ENCODE results near the gene ELAVL1.
A peak's percentile ranks its signal among the peaks of the same experiment; 100 is the strongest.

The ELAVL1 gene

GRCh38 chr19:8005534-8006256 lies at the start of gene ELAVL1:
Gene ELAVL1 (minus strand): TSS chr19:8005641. CDS start chr19:7991815, 13,826 bp downstream.
- DNase-seq (ENCODE audit: insufficient read length, low spot score) (peak; percentile 89), FAIRE-seq (no peak)
- TF ChIP-seq CTCF (IDR thresholded peaks at IDR 0.05; ENCODE audit: insufficient read depth, missing control alignments) = no peak

GRCh38 chr19:8054169-8054568 lies 48.7 kb upstream of the ELAVL1 start:
- DNase-seq (ENCODE audit: insufficient read length, low spot score) = peak; percentile 15
- FAIRE-seq = no peak
- TF ChIP-seq CTCF (IDR thresholded peaks at IDR 0.05; ENCODE audit: insufficient read depth, missing control alignments) = no peak

GRCh38 chr19:8052464-8052859 lies 47.0 kb upstream of the ELAVL1 start, which contains the start of gene CCL25:
Gene CCL25 (plus strand): TSS chr19:8052760. CDS start chr19:8053050, 290 bp downstream.
- DNase-seq (ENCODE audit: insufficient read length, low spot score) = peak; percentile 3
- FAIRE-seq = no peak
- no peak for TF ChIP-seq CTCF (IDR thresholded peaks at IDR 0.05; ENCODE audit: insufficient read depth, missing control alignments)

GRCh38 chr19:8050274-8051096 lies 45.0 kb upstream of the ELAVL1 start:
- TF ChIP-seq CTCF (IDR thresholded peaks at IDR 0.05; ENCODE audit: insufficient read depth, missing control alignments) = no peak
- no peak for DNase-seq (ENCODE audit: insufficient read length, low spot score)
- no peak for FAIRE-seq

- no peak for TF ChIP-seq CTCF (IDR thresholded peaks at IDR 0.05; ENCODE audit: insufficient read depth, missing control alignments)
- FAIRE-seq (no peak), DNase-seq (ENCODE audit: insufficient read length, low spot score) (no peak)
Observed at GRCh38 chr19:8046569-8047165, 41.2 kb upstream of the ELAVL1 start.

- FAIRE-seq (no peak), DNase-seq (ENCODE audit: insufficient read length, low spot score) (peak; percentile 8)
- TF ChIP-seq CTCF (IDR thresholded peaks at IDR 0.05; ENCODE audit: insufficient read depth, missing control alignments) = no peak
Observed at GRCh38 chr19:8045872-8046568, 40.6 kb upstream of the ELAVL1 start.
